Stimulated activated CD8-positive, alpha-beta memory T cell treated with anti-CD3 and anti-CD28 coated beads, Interleukin-12 subunit alpha, Interleukin-12 subunit beta, amount 100 ng/mL, for 1 hour (primary cell): ENCODE data around the gene CYP2A7.
"Not testable (repeated sequence)": the region's sequence is repeated elsewhere in the genome, so short reads cannot be mapped to it uniquely, and the experiment has no call there.

ENCODE experiments used
- DNase-seq: peaks from one replicate; pipeline ENCODE4 v3.0.0-alpha.2; 2020; ENCODE audit warnings: low read depth

The CYP2A7 gene

GRCh38 chr19:40842997-40843652 is 38.9 kb downstream of the CYP2A7 start:
- DNase-seq = not testable (repeated sequence)

GRCh38 chr19:40842012-40842411 is 40.0 kb downstream of the CYP2A7 start:
- not testable (repeated sequence) for DNase-seq

- DNase-seq = not testable (repeated sequence)
Observed at GRCh38 chr19:40838477-40838876, 43.6 kb downstream of the CYP2A7 start.

GRCh38 chr19:40836754-40837429 is 45.1 kb downstream of the CYP2A7 start:
- DNase-seq = no peak

- DNase-seq = not testable (repeated sequence)
Observed at GRCh38 chr19:40833728-40834533, 48.1 kb downstream of the CYP2A7 start.

- DNase-seq = not testable (repeated sequence)
Observed at GRCh38 chr19:40832431-40832790, 49.6 kb downstream of the CYP2A7 start.

GRCh38 chr19:40831502-40832430 is 50.3 kb downstream of the CYP2A7 start:
- no peak for DNase-seq

- DNase-seq = not testable (repeated sequence)
Observed at GRCh38 chr19:40830741-40831140, 51.3 kb downstream of the CYP2A7 start.

- no peak for DNase-seq
Observed at GRCh38 chr19:40829205-40829604, 52.8 kb downstream of the CYP2A7 start.

- DNase-seq = no peak
Observed at GRCh38 chr19:40827386-40828247, 54.4 kb downstream of the CYP2A7 start.

- DNase-seq = peak; percentile 44
Observed at GRCh38 chr19:40826699-40827385, 55.2 kb downstream of the CYP2A7 start.

GRCh38 chr19:40826312-40826698 is 55.7 kb downstream of the CYP2A7 start:
- DNase-seq = not testable (repeated sequence)

- not testable (repeated sequence) for DNase-seq
Observed at GRCh38 chr19:40825460-40826095, 56.5 kb downstream of the CYP2A7 start.
